ENCODE data around the gene DDX56. TPM values are rescaled to one million over a fixed set of nuclear protein-coding genes. Genes with fewer than 3 reads are reported as not detected.

The DDX56 gene
- total RNA-seq, 1 experiment from 2014 or later = 147 TPM

DNA sequence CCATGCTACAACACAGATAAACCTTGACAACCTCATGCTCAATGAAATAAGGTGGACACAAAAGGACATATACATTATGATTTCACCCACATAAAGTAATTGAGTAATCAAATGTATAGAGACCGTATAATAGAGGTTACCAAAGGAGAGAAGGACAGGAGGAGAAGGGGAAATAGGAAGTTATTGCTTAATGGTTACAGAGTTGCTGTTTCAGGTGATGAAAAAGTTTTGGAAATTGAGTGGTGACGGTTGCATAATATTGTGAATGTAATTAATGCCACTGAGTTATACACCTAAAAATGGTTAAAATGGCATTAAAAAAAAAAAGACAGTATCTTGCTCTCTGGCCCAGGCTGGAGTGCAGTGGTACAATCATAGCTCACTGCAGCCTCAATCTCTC, 31.2 kb upstream of the DDX56 start:
- TF ChIP-seq SIN3A (IDR thresholded peaks at IDR 0.05; ENCODE audit: borderline replicate concordance, insufficient read depth, low read depth, low read length) (no peak), POLR2AphosphoS5 (IDR thresholded peaks at IDR 0.05; ENCODE audit: low read depth, low read length) (no peak), TCF7L2 (IDR thresholded peaks at IDR 0.05; ENCODE audit: low read depth, low read length) (no peak)
- TF ChIP-seq, protein P1, sequence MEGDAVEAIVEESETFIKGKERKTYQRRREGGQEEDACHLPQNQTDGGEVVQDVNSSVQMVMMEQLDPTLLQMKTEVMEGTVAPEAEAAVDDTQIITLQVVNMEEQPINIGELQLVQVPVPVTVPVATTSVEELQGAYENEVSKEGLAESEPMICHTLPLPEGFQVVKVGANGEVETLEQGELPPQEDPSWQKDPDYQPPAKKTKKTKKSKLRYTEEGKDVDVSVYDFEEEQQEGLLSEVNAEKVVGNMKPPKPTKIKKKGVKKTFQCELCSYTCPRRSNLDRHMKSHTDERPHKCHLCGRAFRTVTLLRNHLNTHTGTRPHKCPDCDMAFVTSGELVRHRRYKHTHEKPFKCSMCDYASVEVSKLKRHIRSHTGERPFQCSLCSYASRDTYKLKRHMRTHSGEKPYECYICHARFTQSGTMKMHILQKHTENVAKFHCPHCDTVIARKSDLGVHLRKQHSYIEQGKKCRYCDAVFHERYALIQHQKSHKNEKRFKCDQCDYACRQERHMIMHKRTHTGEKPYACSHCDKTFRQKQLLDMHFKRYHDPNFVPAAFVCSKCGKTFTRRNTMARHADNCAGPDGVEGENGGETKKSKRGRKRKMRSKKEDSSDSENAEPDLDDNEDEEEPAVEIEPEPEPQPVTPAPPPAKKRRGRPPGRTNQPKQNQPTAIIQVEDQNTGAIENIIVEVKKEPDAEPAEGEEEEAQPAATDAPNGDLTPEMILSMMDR (IDR thresholded peaks at IDR 0.05) = no peak
- TF ChIP-seq, protein P2, sequence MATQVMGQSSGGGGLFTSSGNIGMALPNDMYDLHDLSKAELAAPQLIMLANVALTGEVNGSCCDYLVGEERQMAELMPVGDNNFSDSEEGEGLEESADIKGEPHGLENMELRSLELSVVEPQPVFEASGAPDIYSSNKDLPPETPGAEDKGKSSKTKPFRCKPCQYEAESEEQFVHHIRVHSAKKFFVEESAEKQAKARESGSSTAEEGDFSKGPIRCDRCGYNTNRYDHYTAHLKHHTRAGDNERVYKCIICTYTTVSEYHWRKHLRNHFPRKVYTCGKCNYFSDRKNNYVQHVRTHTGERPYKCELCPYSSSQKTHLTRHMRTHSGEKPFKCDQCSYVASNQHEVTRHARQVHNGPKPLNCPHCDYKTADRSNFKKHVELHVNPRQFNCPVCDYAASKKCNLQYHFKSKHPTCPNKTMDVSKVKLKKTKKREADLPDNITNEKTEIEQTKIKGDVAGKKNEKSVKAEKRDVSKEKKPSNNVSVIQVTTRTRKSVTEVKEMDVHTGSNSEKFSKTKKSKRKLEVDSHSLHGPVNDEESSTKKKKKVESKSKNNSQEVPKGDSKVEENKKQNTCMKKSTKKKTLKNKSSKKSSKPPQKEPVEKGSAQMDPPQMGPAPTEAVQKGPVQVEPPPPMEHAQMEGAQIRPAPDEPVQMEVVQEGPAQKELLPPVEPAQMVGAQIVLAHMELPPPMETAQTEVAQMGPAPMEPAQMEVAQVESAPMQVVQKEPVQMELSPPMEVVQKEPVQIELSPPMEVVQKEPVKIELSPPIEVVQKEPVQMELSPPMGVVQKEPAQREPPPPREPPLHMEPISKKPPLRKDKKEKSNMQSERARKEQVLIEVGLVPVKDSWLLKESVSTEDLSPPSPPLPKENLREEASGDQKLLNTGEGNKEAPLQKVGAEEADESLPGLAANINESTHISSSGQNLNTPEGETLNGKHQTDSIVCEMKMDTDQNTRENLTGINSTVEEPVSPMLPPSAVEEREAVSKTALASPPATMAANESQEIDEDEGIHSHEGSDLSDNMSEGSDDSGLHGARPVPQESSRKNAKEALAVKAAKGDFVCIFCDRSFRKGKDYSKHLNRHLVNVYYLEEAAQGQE (IDR thresholded peaks at IDR 0.05; ENCODE audit: insufficient read depth in 1 of 2, low read depth in 2 of 2, low read length in 1 of 2) = no peak
- no peaks in the 10 kb centered on the region for H3K36me3 ChIP-seq (ENCODE audit: control insufficient read depth, insufficient read depth, low read length)
- peak overlapping the region in 1 of 2 experiments; percentile 95; a peak in 2 of 4 replicates for H3K4me3 ChIP-seq (ENCODE audit: low read depth in 2 of 2, low read length in 2 of 2)
- no peak for ATAC-seq
- POLR2A ChIA-PET = interaction anchor here (0.7 kb wide), 1 partner anchor 11 kb away, joined by 3 read pairs; no protein-coding TSS in a partner anchor
- BruUV-seq (replicated peaks) = no TSS peak
- H3K27ac ChIP-seq (ENCODE audit: low read length) = no peak overlapping the region
- CTCF ChIA-PET = interaction anchor here (0.6 kb wide), 1 partner anchor 26 kb away, joined by 4 read pairs; no protein-coding TSS in a partner anchor
- H3K27me3 ChIP-seq (ENCODE audit: control insufficient read depth, insufficient read depth, low read length) = no peaks in the 10 kb centered on the region
- H3K4me1 ChIP-seq (ENCODE audit: control insufficient read depth, insufficient read depth, low read length) = peaks cover 8% of the 10 kb centered on the region; the same call in 1 of the 2 replicates
- no peaks in the 10 kb centered on the region for H3K9me3 ChIP-seq (ENCODE audit: control insufficient read depth, insufficient read depth, low read depth, low read length)
- in situ Hi-C loops (cut with HindIII; ENCODE audit: low pct_unique_long_range_greater_than_20kb, low sequenced_read_pairs) (no loop called here), intact Hi-C loops (cut with micrococcal nuclease; ENCODE audit: unreplicated experiment) (no loop called here)
- no peak for DNase-seq (ENCODE audit: low read depth, low spot score)

DNA sequence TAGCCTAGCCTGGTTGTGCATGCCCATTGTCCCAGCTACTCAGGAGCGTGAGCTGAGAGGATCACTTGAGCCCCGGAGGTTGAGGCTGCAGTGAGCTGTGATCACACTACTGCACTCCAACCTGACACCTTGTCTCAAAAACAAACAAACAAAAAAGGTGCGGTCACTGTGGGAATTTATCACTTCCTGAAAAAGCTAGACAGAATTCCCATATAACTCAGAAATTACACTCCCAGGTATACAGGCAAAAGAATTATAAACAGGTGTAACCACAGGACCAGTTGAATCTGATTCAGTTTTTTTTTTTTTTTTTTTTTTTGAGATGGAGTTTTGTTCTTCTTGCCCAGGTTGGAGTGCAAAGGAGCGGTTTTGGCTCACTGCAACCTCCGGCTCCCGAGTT, 29.5 kb upstream of the DDX56 start:
- TF ChIP-seq SIN3A (IDR thresholded peaks at IDR 0.05; ENCODE audit: borderline replicate concordance, insufficient read depth, low read depth, low read length) (no peak), POLR2AphosphoS5 (IDR thresholded peaks at IDR 0.05; ENCODE audit: low read depth, low read length) (no peak), TCF7L2 (IDR thresholded peaks at IDR 0.05; ENCODE audit: low read depth, low read length) (no peak)
- TF ChIP-seq, protein P2 (IDR thresholded peaks at IDR 0.05; ENCODE audit: insufficient read depth in 1 of 2, low read depth in 2 of 2, low read length in 1 of 2) = no peak
- TF ChIP-seq, protein P1 (IDR thresholded peaks at IDR 0.05) = no peak
- DNase-seq (ENCODE audit: low read depth, low spot score) (no peak), ATAC-seq (no peak)
- intact Hi-C loops (cut with micrococcal nuclease; ENCODE audit: unreplicated experiment) (no loop called here), in situ Hi-C loops (cut with HindIII; ENCODE audit: low pct_unique_long_range_greater_than_20kb, low sequenced_read_pairs) (no loop called here)
- no peaks in the 10 kb centered on the region for H3K4me1 ChIP-seq (ENCODE audit: control insufficient read depth, insufficient read depth, low read length)
- H3K9me3 ChIP-seq (ENCODE audit: control insufficient read depth, insufficient read depth, low read depth, low read length) = no peaks in the 10 kb centered on the region
- H3K27ac ChIP-seq (ENCODE audit: low read length) = no peak overlapping the region
- H3K4me3 ChIP-seq (ENCODE audit: low read depth in 2 of 2, low read length in 2 of 2) = no peak overlapping the region
- ChIA-PET POLR2A (no interaction called here), CTCF (no interaction called here)
- no TSS peak for BruUV-seq (replicated peaks)
- no peaks in the 10 kb centered on the region for H3K36me3 ChIP-seq (ENCODE audit: control insufficient read depth, insufficient read depth, low read length)
- no peaks in the 10 kb centered on the region for H3K27me3 ChIP-seq (ENCODE audit: control insufficient read depth, insufficient read depth, low read length)
